ENCODE measurements around the gene TCTN3.
A peak's percentile ranks its signal among the peaks of the same experiment; 100 is the strongest.
"Not testable (repeated sequence)": the region's sequence is repeated elsewhere in the genome, so short reads cannot be mapped to it uniquely, and the experiment has no call there.

Gene TCTN3

DNA sequence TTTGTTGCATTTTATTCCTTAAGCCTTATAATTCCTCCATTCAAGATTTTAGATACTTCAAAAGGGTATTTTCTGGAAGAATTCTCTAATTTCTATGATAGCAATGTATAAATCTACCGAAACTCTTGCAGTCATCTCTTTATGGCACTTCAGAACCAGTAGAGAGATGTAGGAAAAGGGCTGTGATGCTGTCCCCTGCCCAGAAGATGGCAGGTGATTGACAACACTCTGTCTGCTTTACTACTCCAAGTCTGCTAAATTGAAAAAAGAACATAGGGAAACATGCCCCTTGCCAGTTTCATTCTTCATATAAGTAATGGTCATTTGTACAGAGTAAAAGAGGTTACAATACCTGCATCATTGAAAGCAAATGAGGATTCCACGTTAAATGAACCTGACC, 5.1 kb downstream of the TCTN3 start:
- DNase-seq (ENCODE audit: low read depth): no peak

DNA sequence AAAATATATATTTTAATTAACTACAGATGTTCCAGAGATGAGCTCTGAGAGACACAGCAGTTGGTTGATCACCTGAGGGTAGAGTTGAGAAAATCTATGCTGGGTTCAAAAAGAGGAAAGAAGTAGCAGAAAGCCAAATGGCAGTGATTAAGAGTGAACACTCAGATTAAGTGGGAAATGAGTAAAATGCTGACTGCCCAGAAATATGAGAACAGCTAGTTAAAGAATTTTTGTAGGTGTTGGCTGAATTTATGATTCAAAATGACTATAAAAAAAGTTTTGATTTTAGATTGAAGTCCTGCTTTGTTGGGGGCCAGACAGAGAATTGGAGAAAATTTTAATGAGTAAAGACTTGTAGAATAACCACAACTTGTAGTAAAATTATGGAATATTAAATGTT, 9.8 kb downstream of the TCTN3 start:
- no peak for DNase-seq (ENCODE audit: low read depth)

DNA sequence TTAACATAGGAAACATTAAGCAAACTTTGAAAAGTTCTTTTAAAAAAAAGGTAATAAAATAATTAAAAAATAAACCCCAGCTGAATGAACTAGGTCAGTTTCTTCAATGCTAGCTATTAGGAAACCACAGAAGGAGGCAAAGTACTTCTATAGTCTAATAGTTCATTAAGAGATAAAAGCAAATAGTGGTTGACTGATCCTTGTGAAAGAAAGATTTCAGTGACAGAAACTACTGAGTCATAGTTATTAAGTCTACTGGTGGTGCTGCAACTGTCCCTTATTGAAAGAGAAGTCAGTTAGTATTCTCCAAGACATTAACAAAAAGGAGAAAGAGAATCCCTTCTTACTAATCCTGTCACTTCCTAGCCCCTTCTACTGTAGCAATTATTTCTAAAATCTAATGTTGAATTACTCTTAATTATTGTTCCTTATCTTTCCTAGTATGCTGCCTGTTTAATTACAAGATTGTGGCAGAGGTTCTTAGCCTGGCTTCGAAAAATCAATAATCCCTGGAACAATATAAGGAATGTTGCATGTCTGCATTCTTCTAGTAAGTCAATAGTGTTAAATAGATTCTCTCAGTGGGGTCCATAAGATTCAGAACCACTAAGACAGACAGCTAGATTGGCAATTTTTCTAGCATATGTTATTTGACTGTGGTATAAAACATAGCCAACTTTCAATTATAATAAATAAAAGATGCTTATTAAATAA, 18.2 kb downstream of the TCTN3 start:
- no peak for DNase-seq (ENCODE audit: low read depth)

DNA sequence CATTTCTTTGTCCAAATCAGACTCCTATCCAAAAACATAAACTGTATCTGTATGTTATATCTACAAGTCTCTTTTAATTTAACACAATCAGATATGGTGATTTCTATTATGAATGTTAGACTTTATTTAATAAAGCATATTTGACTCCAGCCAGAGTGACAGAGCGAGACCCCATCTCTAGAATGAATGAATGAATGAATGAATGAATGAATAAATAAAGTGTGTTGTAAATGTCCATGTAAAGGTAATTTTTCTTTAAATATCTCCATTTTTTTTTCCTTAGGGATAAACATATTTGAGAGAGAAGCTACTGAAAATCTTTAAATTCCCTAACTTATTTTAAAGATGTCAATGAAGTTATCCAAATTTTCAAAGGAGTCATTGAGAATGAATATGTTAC, 19.1 kb downstream of the TCTN3 start:
- DNase-seq (ENCODE audit: low read depth): no peak

DNA sequence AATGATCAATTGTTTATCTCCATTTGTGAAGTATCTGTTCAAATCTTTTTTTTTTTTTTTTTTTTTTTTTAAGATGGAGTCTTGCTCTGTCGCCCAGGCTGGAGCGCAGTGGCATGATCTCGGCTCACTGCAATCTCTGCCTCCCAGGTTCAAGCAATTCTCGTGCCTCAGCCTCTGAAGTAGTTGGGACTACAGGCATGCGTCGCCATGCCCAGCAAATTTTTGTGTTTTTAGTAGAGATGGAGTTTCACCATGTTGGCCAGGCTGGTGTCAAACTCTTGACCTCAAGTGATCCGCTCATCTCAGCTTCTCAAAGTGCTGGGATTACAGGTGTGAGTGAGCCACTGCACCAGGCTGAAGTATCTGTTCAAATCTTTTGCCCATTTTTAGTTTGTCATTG, 21.1 kb downstream of the TCTN3 start:
- DNase-seq (ENCODE audit: low read depth): not testable (repeated sequence)

DNA sequence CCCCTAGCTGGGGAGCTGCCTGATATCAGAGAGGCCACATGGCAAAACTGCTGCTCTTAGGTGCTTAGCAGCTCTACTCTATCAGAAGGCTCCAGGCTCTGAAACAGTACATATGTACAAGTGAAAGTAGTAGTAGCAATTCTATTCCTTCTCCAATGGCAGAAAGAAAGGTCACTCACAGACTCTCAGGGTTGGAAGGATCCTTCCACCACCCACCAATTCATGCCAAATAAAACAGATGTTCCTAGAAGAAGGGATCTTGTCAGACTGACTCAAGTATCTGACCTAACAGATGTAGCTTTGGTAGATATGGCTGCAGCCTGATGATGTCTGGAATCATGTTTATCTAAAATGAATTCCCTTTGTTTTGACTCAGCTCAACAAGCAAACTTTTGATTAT, 29.2 kb downstream of the TCTN3 start:
- DNase-seq (ENCODE audit: low read depth): no peak

DNA sequence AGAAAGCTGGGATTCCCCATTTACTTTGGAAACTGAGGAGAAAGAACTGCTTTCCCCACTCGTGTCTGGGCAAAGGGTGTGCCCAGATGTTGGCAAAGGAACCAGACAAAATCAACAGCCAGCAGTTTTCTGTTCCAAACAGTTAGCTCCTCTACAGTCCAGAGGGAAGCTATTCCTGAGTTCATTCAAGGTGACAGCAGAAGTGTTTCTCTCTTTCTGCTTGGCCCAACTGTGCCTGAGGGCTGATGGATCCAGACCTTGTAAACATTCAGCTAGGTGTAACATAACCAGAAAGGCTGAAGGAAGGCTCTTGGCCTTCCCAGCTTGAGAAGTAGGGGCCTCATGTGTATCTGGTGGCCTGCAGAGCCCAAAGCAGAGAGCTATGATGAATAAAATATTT, 30.2 kb downstream of the TCTN3 start:
- DNase-seq (ENCODE audit: low read depth): no peak

DNA sequence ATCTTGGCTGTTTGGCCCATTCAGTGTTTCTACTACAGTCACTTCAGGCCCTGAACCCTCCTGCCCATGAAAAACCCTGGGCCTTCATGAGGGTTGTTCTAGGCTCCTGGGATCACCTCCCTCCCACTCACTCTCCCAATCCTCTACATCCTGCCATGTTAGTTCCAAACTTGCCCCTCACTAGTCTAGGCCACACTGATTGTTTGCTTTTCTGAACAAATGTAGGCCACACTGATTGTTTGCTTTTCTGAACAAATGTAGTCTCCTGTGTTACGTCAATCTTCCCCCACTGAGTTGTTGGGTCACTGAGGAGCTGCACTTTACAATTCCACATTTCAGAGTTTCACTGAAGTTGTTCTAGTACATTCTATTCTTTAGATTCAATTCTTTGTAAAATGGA, 31.9 kb downstream of the TCTN3 start:
- DNase-seq (ENCODE audit: low read depth): no peak

DNA sequence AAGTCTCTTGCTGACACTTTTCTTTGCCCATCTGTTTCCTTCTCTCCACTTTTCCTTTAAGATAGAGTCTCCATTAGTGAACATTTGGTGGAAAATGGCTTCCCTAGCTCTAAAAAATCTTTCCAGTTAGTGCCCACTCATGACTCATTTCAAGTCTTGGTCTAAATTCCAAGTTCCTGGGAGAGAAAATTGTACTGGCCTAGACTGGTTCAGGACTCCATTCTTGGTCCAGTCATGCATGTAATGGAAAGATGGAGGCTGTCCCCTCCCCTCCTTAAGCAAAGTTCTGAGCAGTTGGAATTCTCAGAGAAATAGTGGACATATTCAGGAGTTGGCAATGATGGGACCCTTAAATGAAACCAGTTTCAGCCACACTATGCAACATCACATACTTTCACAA, 33.4 kb downstream of the TCTN3 start:
- no peak for DNase-seq (ENCODE audit: low read depth)

DNA sequence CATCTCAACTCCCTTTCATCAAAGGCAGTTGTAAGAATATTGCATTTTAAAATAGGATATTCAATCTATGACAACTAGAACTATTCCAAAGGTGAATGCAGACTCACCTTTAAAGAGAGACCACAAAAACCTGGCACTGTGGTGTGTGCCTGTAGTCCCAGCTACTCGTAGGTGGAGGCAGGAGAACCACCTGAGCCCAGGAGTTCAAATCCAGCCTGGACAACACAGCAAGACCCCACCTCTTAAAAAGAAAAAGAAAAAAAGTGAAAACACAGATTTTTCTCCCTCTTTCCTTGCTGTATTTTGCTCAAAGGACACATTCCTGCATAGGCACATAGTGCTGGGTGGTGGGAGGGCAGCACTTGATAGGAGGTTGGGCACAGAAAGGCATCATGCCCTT, 36.5 kb downstream of the TCTN3 start:
- no peak for DNase-seq (ENCODE audit: low read depth)

DNA sequence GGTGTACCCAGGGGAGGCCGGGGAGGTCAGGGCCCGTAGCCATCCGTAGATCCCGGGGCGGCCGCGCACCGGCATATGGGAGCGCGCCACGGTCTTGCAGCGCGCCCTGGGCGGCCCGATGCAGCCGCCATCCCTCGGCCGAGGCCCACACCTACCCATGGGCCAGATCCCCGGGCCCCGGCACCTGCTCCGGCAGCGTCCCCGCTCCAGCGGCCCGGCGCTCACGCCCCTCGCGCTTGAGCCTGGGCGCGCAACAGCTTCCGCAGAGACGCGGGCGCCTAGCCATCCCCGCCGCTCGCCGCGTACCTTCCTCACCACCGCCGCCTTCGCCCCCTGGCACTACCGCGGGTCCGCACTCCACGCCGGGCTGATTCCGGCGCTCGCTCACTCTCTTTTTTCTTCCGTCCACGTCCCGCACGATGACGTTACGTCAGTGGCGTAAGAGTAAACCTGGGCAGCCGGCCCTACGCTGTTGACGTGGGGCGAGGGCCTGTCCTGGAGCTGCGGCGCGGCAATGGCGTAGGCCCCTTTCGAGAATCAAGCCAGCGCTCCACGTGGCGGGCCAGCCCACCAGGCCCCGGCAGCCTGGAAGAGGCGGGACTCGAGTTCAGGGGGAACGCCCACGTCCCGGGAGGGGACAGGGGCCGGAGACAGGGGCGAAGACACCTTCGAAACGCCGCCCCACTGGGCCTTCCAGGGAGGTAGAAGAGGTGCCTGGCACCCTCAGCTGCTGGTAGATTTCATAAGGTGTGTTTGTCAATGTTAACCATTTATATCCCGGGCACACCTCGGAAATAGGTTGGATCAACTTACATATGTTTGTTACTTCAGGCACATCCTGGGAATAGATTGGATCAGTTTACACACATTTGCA, 37.2 kb downstream of the TCTN3 start, which contains the start of gene ALDH18A1:
TSS of gene ALDH18A1 (minus strand) at position 421 of the 874 bp plus-strand sequence. CDS start 3,334 bp downstream, outside the sequence.
- peak; percentile 75 for DNase-seq (ENCODE audit: low read depth)

DNA sequence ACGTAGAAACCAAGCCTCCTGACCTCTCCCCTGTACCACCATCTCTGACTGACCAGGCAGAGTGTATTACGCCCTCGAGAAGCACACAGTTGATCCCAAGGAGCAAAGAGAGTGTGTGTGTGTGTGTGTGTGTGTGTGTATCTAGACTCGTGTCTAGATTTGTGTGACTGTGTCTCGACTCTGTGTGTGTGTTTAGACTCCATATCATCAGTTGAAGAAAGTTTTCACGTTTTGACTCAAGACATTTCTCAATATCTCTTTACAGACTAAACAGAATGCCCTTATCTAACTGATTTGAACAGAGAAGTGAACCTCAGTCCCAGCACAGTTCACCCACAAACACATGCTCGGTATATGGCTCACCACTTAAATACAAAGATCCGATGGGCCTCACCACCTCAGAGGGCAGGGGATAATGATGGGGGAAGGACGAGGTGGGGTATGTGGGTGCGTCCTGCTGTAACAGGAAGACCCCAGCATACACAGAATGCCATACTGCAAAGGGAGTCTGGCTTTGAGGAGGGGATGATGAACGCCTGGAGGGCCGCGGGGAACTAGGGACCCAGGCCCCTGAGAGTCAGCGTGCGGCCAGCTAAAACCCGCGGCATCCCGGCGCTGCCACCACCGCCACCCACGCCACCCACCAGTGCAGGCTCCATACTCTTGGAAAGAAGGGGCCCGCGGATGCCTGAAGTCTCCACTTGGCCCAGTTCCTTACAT, 38.0 kb downstream of the TCTN3 start:
- no peak for DNase-seq (ENCODE audit: low read depth)

DNA sequence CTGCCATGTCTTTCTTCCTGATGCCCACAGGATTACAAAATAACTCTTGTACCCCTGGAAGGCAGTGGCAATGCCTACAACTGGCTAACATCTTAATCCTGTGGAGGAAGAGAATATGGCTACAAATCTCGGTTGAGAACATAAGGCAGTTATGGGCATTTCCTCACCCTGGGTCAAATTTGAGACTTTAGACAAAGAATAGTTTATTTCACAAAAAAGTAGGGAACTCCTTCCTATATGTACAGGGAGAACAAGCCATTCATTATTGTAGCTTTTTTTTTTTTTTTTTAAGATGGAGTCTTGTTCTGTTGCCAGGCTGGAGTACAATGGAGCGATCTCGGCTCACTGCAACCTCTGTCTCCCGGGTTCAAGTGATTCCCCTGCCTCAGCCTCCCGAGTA, 39.8 kb downstream of the TCTN3 start:
- no peak for DNase-seq (ENCODE audit: low read depth)

DNA sequence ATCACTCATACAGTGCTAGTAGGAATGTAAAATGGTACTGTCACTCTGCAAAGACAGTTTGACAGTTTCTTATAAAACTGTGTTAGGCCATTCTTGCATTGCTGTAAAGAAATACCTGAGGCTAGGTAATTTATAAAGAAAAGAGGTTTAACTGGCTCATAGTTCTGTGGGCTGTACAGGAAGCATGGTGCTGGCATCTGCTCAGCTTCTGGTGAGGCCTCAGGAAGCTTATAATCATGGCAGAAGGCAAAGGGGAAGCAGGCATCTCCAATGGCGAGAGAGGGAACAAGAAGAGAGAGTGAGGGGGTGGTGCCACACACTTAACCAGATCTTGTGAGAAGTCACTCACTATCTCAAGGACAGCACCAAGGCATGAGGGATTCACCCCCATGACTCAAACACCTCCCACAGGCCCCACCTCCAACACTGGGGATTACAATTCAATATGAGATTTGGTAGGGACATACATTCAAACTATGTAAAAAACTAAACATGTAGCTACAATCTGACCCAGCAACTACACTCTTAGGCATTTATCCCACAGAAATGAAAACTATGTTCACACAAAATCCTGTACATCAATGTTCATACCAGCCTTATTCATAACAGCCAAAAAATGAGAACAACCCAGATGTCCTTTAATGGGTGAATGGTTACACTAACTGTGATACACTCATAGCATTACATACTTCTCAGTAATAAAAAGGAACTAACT, 42.2 kb downstream of the TCTN3 start:
- DNase-seq (ENCODE audit: low read depth): no peak

DNA sequence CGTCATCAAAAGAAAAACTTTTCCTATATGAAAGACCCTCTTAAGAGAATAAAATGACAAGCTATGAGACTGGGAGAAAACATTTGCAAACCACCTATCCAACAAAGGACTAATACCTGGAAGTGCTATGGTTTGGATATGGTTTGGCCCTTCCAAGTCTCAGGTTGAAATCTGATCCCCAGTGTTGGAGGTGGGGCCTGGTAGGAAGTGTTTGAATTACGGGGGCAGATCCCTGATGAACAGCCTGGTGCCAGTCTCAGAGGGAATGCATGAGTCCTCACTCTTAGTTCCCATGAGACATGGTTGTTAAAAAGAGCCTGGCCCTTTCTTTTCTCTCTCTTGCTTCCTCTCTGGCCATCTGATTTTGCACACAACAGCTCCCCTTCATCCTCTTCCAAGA, 43.5 kb downstream of the TCTN3 start:
- no peak for DNase-seq (ENCODE audit: low read depth)

DNA sequence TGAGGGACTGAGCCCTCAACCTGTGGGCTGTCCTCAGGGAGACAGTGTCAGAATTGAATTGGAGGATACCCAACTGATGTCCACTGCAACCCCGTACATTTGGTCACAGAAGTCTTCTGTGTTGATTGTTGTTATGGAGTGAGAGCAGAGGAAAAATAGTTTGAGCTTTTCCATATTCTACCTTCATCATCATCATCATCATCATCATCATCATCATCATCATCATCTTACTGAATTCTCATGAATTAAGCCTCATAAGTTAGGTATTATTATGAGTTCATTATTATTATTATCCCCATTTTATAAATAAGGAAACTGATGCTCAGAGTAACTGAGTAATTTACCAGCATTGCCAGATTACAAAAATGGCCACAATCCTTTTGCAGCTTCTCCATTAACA, 45.6 kb downstream of the TCTN3 start:
- DNase-seq (ENCODE audit: low read depth): no peak

DNA sequence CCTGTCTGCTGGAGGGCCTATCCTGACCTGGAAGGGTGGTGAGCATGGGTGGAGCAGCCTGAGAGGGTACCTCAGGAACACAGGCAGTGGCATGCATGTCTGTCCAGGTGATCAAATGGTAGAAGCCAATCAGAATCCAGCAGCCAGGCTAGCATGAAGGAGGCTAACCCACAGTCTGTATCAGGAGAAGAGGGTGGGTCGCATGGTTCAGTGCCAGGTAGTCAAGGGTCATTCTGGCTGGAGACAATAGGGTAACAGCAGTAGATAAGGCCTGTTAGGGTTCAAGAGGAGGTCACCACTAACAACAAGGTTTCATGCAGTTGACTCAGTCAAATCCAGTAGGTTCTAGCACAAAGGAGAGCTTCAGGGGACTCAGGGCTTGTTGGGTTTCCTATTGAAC, 47.6 kb downstream of the TCTN3 start:
- DNase-seq (ENCODE audit: low read depth): no peak

DNA sequence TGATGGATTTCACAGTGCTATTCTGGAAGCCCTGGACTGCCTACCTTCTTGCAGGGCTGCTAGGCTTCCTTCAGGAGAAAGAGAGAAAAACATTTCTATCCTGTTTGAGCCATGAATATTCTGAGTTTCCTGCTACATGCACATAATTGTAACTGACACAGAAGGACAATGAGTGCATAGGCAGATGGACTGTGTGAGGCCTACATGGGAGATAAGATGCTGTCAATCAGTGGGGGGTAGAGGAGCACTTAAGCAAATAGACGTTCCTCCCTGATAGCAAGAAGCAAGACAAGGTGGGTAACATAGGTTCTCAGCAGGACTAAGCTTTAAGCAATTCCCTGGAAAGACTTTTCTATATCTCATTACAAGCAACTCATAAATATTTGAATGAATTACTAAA, 48.8 kb downstream of the TCTN3 start:
- no peak for DNase-seq (ENCODE audit: low read depth)

DNA sequence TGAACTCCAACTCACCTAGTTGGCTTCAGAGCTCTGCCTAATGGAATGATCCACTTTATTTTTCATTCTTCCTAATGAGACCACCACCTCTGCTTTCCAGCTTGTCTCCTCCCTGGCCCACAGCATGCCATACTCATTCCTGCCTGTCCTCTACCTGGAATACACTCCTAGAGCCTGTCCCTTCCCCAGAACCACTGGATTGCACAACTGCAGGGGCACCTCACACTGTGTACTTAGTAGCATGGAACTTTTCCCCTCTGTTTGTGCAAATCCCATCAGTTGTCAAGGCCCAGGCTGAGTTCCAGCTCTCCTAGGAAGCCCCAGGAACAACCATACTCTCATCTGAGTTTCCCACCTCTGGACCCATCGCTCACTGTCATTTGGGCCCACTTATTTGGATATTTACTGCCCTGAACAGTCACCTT, 52.8 kb downstream of the TCTN3 start:
- DNase-seq (ENCODE audit: low read depth): no peak

DNA sequence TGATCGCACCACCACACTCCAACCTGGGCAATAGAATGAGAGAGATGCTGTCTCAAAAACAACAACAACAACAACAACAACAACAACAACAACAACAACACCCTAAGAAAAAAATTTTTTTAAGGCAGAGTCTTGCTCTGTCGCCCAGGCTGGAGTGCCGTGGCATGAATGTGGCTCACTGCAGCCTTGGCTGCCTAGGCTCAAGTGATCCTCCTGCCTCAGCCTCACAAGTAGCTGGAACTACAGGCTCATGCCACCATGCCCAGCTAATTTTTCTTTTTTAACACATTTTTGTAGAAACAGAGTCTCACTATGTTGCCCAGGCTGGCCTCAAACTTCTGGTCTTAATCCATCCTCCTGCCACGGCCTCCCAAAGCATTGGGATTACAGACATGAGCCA, 55.8 kb downstream of the TCTN3 start:
- DNase-seq (ENCODE audit: low read depth): no peak

DNA sequence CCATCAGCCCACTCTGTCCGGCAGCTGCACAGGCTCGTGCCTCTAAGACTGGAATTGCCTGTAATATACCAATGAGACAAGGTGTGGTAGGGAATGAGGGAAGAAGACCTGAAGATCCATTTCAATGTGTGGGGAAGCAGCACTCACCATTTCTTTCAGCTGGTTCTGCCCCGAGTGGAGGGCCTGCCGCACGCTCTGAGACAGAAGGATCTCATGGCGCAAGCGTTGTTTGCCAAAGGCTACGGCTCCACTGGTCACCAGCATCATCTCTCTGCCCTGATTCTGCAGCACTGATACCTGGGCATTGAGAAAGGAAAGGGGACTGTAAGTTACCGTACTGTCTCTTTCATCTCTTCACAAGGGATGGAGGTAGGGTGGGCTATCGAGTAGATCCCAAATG, 56.6 kb downstream of the TCTN3 start:
- DNase-seq (ENCODE audit: low read depth): no peak

DNA sequence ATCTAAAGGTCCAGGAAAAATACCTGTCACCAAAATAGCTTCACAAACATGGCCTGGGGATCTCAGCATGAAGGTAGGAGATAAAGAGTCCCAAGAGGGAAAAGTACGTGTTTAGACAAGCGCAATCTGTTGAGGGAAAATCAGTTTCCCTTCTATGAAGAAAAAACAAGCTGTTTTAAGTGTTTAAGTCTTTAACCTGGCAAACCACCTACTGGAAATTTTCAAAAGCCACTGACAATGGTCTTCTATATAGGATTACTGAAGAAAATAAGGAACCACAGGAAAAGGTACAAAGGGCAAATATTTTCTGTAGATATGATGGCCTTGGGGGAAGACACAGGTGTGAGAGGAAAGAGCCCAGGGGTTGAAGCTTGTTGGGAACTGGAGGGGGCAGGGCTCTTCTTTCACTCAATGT, 58.4 kb downstream of the TCTN3 start:
- DNase-seq (ENCODE audit: low read depth): no peak

All from fibroblast of the conjunctiva (primary cell).